Keratinocyte (primary cell): ENCODE results near the gene AP2A1. TPM values are rescaled to one million over a fixed set of nuclear protein-coding genes. Genes with fewer than 3 reads are reported as not detected.

Experiments
- DNase-seq: peaks from one replicate; pipeline ENCODE4 v3.0.0-alpha.2; 2011; ENCODE audit warnings: low read depth, missing footprints, low spot score
- FAIRE-seq: peaks from 2 replicates; lab custom pipeline; 2011; peaks lifted over from hg19 to GRCh38; lab: Jason Lieb, UNC
- H2AFZ ChIP-seq: 2 replicates; pipeline ENCODE4 v1.6.0; 2012; ENCODE audit warnings: low read length, control low read depth, inconsistent platforms; ENCODE audit not compliant: control insufficient read depth
- H3K27ac ChIP-seq: 2 replicates; pipeline ENCODE4 v1.5.1; 2011; ENCODE audit warnings: low read length; ENCODE audit not compliant: control insufficient read depth, insufficient read depth
- H3K27me3 ChIP-seq: 3 replicates; pipeline ENCODE4 v1.6.0; 2011; ENCODE audit warnings: low read length; ENCODE audit not compliant: control insufficient read depth, insufficient read depth; ENCODE audit errors: extremely low read depth
- H3K36me3 ChIP-seq, 2 experiments: 2 replicates in 1 of 2; 3 replicates in 1 of 2; pipeline ENCODE4 v1.5.1; 2011; ENCODE audit warnings: low read length in 2 of 2, mild to moderate bottlenecking in 1 of 2; ENCODE audit not compliant: control insufficient read depth in 2 of 2, insufficient read depth in 2 of 2; ENCODE audit errors: extremely low read depth in 1 of 2
- H3K4me1 ChIP-seq: 3 replicates; pipeline ENCODE4 v1.5.1; 2011; ENCODE audit warnings: low read length; ENCODE audit not compliant: control insufficient read depth, insufficient read depth; ENCODE audit errors: extremely low read depth
- H3K4me2 ChIP-seq: 3 replicates; pipeline ENCODE4 v1.6.0; 2011; ENCODE audit warnings: low read depth, low read length; ENCODE audit not compliant: control insufficient read depth, insufficient read depth; ENCODE audit errors: extremely low read depth
- H3K4me3 ChIP-seq, 3 experiments: fragments of 200-600 bp in 1 of 3; sonication (generic) in 1 of 3; 2 replicates in 2 of 3; 3 replicates in 1 of 3; pipeline ENCODE4 v1.5.1; 2011 to 2016; ENCODE audit warnings: low read length in 3 of 3, mild to moderate bottlenecking in 3 of 3, control low read depth in 2 of 3, inconsistent platforms in 1 of 3, low read depth in 1 of 3, mixed read lengths in 1 of 3, mixed run types in 1 of 3, moderate library complexity in 1 of 3; ENCODE audit not compliant: control insufficient read depth in 2 of 3, insufficient read depth in 2 of 3; ENCODE audit errors: extremely low read depth in 1 of 3
- H3K79me2 ChIP-seq: 2 replicates; pipeline ENCODE4 v1.6.0; 2012; ENCODE audit warnings: low read length; ENCODE audit not compliant: control insufficient read depth, insufficient read depth
- H3K9ac ChIP-seq: 3 replicates; pipeline ENCODE4 v1.6.0; 2011; ENCODE audit warnings: low read length; ENCODE audit not compliant: control insufficient read depth, insufficient read depth; ENCODE audit errors: extremely low read depth
- H3K9me1 ChIP-seq: 3 replicates; pipeline ENCODE4 v1.6.0; 2011; ENCODE audit warnings: low read length; ENCODE audit not compliant: control insufficient read depth, insufficient read depth; ENCODE audit errors: extremely low read depth
- H3K9me3 ChIP-seq: 2 replicates; pipeline ENCODE4 v1.5.1; 2012; ENCODE audit warnings: low read depth, low read length; ENCODE audit not compliant: control insufficient read depth
- H4K20me1 ChIP-seq: 3 replicates; pipeline ENCODE4 v1.6.0; 2011; ENCODE audit warnings: low read length; ENCODE audit not compliant: control insufficient read depth, insufficient read depth; ENCODE audit errors: extremely low read depth
- EZH2 ChIP-seq: IDR thresholded peaks from one replicate; pipeline ENCODE4 v1.6.1; 2012; ENCODE audit warnings: inconsistent platforms, mild to moderate bottlenecking, low read length, moderate library complexity
- dilution Hi-C: fragments of 300-500 bp; cut with MboI; formaldehyde crosslinking; loops from one replicate; pipeline ENCODE4 v1.7.0; 2020; ENCODE audit warnings: low sequenced_read_pairs; ENCODE audit not compliant: extremely low pct_ligation_motif_present
- polyA plus RNA-seq, 5 experiments: library from polyadenylated mRNA; depleted of rRNA in 3 of 5; stranded (reverse) in 3 of 5; stranded (forward) in 1 of 5; unstranded in 1 of 5; fragments of >200 nt; gene quantifications; 1 replicate in 1 of 5; 2 replicates in 3 of 5; 3 replicates in 1 of 5; pipeline versions ENCODE4 v1.2.1 to v1.2.3, GENCODE V29; 2011 to 2012; ENCODE audit warnings: missing spikeins in 2 of 5, low read depth in 1 of 5, low replicate concordance in 1 of 5
- TF ChIP-seq, protein P1 (sequence below), 3 experiments: IDR thresholded peaks in 1 of 3; conservative IDR thresholded peaks in 1 of 3; optimal IDR thresholded peaks in 1 of 3; 2 replicates in 2 of 3; 3 replicates in 1 of 3; pipeline versions ENCODE3 to v1.5.1; 2011; ENCODE audit warnings: low read length in 3 of 3, mild to moderate bottlenecking in 3 of 3, moderate library complexity in 2 of 3, control low read depth in 1 of 3, inconsistent platforms in 1 of 3; ENCODE audit not compliant: insufficient read depth in 2 of 3; ENCODE audit errors: extremely low read depth in 1 of 3

Gene AP2A1
- polyA plus RNA-seq, 1 donor (not counting 4 experiments of a cell fraction or from before 2014, with no cell fraction given) = 36.7 TPM

DNA sequence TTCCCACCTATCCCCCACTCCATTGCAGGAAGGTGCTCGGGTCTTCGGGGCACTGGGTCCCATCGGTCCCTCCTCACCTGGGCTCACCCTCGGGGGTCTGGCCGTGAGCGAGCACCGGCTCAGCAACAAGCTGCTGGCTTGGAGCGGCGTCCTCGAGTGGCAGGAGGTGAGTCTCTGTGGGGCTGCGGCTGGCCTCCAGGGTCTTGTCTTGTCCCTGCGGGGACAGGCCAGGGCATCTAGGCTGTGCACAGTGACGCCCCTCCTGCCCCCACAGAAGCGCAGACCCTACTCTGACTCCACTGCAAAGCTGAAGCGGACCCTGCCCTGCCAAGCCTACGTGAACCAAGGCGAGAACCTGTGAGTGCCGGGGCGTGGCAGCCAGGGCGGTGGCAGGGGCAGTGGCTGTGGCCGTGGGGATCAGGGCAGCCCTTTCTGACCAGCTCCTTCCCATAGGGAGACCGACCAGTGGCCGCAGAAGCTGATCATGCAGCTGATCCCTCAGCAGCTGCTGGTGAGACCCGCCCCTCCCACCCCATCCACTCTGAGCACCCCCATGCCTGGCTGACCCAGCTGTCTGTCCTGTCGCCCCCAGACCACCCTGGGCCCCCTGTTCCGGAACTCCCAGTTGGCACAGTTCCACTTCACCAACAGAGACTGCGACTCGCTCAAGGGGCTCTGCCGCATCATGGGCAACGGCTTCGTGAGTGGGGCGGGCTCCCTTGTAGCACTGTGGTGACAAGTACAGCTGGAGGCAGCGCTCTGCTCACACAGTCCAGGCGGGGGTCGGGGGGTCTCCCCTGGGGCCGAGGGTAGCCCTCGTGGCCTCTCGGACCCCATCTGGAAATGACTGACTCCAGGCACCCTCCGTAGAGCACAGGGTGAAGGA is 87.8 kb downstream of the AP2A1 start:
- H3K79me2 ChIP-seq = peaks cover 22% of the 10 kb centered on the region
- FAIRE-seq (no peak), DNase-seq (no peak)
- H3K4me2 ChIP-seq = no peak overlapping the region
- dilution Hi-C loops = no loop called here
- no peak overlapping the region for H2AFZ ChIP-seq
- no peak overlapping the region for H3K27ac ChIP-seq
- H3K27me3 ChIP-seq = no peaks in the 10 kb centered on the region
- no peaks in the 10 kb centered on the region for H3K9me1 ChIP-seq
- no peak overlapping the region for H3K4me3 ChIP-seq
- H3K9ac ChIP-seq = no peak overlapping the region
- peaks cover 7% of the 10 kb centered on the region for H4K20me1 ChIP-seq
- no peaks in the 10 kb centered on the region for H3K9me3 ChIP-seq
- H3K36me3 ChIP-seq = peaks cover 17% of the 10 kb centered on the region in 2 experiments
- peaks cover 17% of the 10 kb centered on the region for H3K4me1 ChIP-seq
- TF ChIP-seq EZH2 = no peak
- TF ChIP-seq, protein P1, sequence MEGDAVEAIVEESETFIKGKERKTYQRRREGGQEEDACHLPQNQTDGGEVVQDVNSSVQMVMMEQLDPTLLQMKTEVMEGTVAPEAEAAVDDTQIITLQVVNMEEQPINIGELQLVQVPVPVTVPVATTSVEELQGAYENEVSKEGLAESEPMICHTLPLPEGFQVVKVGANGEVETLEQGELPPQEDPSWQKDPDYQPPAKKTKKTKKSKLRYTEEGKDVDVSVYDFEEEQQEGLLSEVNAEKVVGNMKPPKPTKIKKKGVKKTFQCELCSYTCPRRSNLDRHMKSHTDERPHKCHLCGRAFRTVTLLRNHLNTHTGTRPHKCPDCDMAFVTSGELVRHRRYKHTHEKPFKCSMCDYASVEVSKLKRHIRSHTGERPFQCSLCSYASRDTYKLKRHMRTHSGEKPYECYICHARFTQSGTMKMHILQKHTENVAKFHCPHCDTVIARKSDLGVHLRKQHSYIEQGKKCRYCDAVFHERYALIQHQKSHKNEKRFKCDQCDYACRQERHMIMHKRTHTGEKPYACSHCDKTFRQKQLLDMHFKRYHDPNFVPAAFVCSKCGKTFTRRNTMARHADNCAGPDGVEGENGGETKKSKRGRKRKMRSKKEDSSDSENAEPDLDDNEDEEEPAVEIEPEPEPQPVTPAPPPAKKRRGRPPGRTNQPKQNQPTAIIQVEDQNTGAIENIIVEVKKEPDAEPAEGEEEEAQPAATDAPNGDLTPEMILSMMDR (optimal IDR thresholded peaks at IDR 0.05 in 1 of 3, IDR thresholded peaks at IDR 0.05 in 1 of 3, conservative IDR thresholded peaks at IDR 0.05 in 1 of 3; ENCODE audit: extremely low read depth in 1 of 3, insufficient read depth in 2 of 3, low read length in 3 of 3) = no peak

DNA sequence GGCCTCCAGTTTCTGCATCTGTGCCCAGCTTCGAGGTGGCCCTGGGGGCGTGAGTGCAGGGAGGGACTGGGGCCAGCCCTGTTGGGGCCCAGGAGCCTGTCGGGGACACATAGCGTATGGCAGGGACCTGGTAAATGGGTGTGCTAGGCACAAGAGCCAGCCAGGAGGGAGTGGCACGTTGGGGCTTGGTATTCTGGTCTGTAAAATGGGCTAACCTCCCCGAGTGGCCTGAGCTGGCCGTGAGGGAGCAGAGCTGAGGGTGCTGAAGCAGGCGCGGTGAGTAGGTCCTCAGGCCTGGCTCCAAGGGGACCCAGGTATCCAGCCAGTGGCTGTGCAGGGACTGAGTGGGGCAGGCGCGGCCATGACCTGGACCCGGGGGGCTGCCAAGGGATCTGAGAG is 88.5 kb downstream of the AP2A1 start:
- peaks cover 19 to 23% of the 10 kb centered on the region in 2 experiments for H3K36me3 ChIP-seq
- peaks cover 22% of the 10 kb centered on the region for H3K79me2 ChIP-seq
- no peaks in the 10 kb centered on the region for H3K27me3 ChIP-seq
- peaks cover 13% of the 10 kb centered on the region for H3K4me1 ChIP-seq
- peaks cover 7% of the 10 kb centered on the region for H4K20me1 ChIP-seq
- H3K4me2 ChIP-seq = no peak overlapping the region
- H3K9ac ChIP-seq = no peak overlapping the region
- DNase-seq (no peak), FAIRE-seq (no peak)
- H3K27ac ChIP-seq = no peak overlapping the region
- dilution Hi-C loops = no loop called here
- no peaks in the 10 kb centered on the region for H3K9me3 ChIP-seq
- H3K4me3 ChIP-seq = no peak overlapping the region
- H2AFZ ChIP-seq = no peak overlapping the region
- TF ChIP-seq, protein P1 (optimal IDR thresholded peaks at IDR 0.05 in 1 of 3, IDR thresholded peaks at IDR 0.05 in 1 of 3, conservative IDR thresholded peaks at IDR 0.05 in 1 of 3; ENCODE audit: extremely low read depth in 1 of 3, insufficient read depth in 2 of 3, low read length in 3 of 3) = no peak
- no peak for TF ChIP-seq EZH2
- no peaks in the 10 kb centered on the region for H3K9me1 ChIP-seq
